GM10248 (cell line): ENCODE data around the gene UGT1A9.

Source experiments
- CTCF ChIA-PET: fragments of 300-600 bp; sonication (Branson Sonifier 250); formaldehyde crosslinking; extraction: SDS; loops from one replicate; lab custom pipeline; 2021; ENCODE audit warnings: antibody characterized with exemption; lab: Yijun Ruan, JAX
- POLR2A ChIA-PET: fragments of 350-650 bp; sonication (Branson Sonifier 250); formaldehyde crosslinking; extraction: SDS; loops from one replicate; lab custom pipeline; 2020; ENCODE audit warnings: antibody characterized with exemption; lab: Yijun Ruan, JAX
- DNase-seq: peaks from one replicate; pipeline ENCODE4 v3.0.0; 2012; ENCODE audit errors: extremely low spot score
- CTCF ChIP-seq: IDR thresholded peaks from 2 replicates; pipeline ENCODE4 v1.5.1; 2012; ENCODE audit warnings: mild to moderate bottlenecking, low read depth; ENCODE audit errors: extremely low read depth, missing control alignments, control extremely low read depth

The UGT1A9 gene

DNA sequence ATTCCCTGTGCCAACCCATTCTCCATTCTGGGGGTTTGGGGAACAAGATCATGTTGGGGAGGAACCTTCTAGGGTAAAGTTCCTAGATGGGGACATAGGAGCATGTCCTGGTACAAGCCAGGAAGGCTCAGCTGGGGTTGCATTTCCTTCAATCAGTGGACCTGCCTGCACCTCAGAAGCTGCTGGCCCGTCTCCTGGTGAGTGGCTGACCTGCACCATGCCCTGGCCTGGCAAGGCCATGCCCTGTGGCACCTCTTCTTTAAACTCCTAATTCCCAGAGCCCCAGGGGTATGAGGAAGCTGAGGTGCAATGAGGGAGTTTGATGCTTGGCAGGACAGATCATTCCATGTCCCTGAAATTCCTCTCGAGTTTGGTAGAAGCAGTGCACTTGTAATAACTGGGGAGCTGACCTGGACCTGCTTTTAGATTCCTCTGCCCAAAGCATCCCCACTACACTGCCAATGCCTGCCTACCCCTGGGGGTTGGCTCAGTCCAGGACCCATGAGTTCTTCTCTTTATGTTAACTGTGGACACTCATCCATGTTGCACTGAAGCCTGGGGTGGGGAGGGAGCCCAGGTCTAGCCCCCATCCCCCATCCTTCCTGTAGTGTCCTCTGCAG lies 131.7 kb downstream of the UGT1A9 start:
- POLR2A ChIA-PET = no interaction called here
- CTCF ChIA-PET = interaction anchor here (1.4 kb wide), 1 partner anchor 11 kb away, joined by 3 read pairs; no protein-coding TSS in a partner anchor
- DNase-seq = no peak
- TF ChIP-seq CTCF = no peak

- TF ChIP-seq CTCF = no peak
- ChIA-PET POLR2A (no interaction called here), CTCF (interaction anchor here (1.4 kb wide), 1 partner anchor 11 kb away, joined by 3 read pairs; no protein-coding TSS in a partner anchor)
- DNase-seq = no peak
Measured at GRCh38 chr2:233803994-233804393, 132.3 kb downstream of the UGT1A9 start.

DNA sequence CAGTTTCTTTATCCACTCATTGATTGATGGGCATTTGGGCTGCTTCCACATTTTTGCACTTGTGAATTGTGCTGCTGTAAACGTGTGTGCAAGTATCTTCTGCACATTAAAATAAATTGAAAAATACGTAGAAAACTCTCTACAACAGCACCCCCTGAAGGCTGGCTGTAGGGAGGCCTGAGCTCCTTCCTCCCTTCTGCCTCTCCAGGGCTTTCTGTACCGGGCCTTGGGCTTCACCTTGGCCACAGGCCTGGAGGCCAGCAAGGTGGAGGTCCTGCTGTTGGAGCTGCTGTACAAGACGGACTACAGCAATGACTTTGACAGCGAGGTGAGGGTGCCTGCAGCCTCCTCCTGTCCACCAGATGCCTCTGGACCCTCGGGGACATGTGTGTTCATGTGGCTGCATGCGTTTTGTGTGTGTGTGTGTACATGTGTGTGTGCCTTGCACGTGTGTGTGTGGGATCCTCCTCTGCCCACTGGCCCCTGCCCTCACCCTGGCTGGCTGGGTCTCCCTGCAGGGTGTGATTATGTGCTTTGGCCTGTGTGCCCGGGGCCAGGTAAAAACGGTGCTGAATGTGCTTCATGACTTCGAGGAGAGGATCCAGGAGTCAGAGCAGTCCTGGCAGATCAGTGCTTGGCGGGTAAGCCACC lies 135.6 kb downstream of the UGT1A9 start:
- no peak for DNase-seq
- TF ChIP-seq CTCF = no peak
- CTCF ChIA-PET = no interaction called here
- POLR2A ChIA-PET = no interaction called here

GRCh38 chr2:233807966-233808935 lies 136.6 kb downstream of the UGT1A9 start:
- CTCF ChIA-PET = no interaction called here
- no peak for DNase-seq
- no peak for TF ChIP-seq CTCF
- POLR2A ChIA-PET = no interaction called here

DNA sequence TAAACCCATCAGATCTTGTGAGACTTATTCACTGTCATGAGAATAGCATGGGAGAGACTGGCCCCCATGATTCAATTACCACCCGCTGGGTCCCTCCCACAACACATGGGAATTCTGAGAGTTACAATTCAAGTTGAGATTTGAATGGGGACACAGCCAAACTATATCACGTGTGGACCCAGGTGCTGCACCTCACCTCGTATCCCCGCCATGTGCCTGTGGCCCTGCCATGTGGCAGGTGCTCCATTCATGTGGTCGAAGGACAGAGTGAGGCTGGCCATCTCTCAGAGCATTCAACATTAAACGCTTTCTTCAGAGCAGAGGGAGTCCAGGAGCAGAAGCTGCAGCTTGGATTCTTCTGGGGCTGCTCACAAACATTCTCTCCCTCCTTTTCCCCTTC lies 138.7 kb downstream of the UGT1A9 start:
- no peak for DNase-seq
- no peak for TF ChIP-seq CTCF
- ChIA-PET CTCF (no interaction called here), POLR2A (no interaction called here)

DNA sequence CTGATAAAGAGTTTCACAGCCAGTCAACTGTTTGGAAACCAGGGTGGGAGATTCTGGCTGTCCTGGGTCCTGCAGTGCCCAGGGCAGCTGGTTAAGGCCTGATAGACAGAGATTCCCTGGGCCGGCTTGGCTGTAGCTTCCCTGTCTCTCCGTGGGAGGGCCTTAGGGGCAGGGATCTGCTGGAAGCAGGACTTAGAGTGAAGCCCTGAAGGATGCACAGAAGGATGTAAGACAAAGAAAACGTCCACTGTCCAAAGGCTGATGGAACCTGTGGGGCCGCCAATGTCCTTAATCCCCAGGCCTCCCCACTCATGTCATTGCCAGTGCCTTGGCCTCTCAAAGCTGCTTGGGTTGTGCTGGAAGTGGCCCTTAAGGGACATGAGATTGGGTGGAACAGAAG lies 139.4 kb downstream of the UGT1A9 start:
- CTCF ChIA-PET = no interaction called here
- TF ChIP-seq CTCF = no peak
- DNase-seq = no peak
- POLR2A ChIA-PET = no interaction called here
